Ureter (tissue), 1 donor: ENCODE data around the gene PLXND1. TPM values are rescaled to one million over a fixed set of nuclear protein-coding genes. Genes with fewer than 3 reads are reported as not detected.
"Not testable (repeated sequence)": the region's sequence is repeated elsewhere in the genome, so short reads cannot be mapped to it uniquely, and the experiment has no call there.

Experiments
- DNase-seq: peaks from one replicate; pipeline ENCODE4 v3.0.0-alpha.2; 2020; ENCODE audit warnings: low spot score
- total RNA-seq: library from RNA; stranded (reverse); gene quantifications from one replicate; pipeline ENCODE4 v1.2.4, GENCODE V29; 2023
- donor health status: DM: yes; HTN: yes; CAD: no.

PLXND1 gene
- total RNA-seq, 1 donor from 2014 or later = 138 TPM

DNA sequence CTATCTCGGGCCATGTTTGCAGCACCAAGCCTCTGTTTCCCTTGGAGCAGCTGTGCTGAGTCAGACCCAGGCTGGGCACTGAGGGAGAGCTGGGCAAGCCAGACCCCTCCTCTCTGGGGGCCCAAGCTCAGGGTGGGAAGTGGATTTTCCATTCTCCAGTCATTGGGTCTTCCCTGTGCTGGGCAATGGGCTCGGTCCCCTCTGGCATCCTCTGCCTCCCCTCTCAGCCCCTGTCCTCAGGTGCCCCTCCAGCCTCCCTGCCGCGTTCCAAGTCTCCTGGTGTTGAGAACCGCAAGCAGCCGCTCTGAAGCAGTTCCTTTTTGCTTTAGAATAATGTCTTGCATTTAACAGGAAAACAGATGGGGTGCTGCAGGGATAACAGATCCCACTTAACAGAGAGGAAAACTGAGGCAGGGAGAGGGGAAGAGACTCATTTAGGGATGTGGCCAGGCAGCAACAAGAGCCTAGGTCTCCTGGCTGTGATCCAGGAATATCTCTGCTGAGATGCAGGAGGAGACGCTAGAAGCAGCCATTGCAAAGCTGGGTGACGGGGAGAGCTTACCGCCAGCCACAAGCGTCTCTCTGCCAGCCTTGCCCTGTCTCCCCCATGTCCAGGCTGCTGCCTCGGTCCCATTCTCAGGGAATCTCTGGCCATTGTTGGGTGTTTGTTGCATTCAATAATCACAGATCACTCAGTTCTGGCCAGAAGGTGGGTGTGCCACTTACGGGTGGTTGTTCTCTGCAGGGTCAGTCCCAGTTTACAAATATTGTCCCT, 76.9 kb downstream of the PLXND1 start:
- no peak for DNase-seq

DNA sequence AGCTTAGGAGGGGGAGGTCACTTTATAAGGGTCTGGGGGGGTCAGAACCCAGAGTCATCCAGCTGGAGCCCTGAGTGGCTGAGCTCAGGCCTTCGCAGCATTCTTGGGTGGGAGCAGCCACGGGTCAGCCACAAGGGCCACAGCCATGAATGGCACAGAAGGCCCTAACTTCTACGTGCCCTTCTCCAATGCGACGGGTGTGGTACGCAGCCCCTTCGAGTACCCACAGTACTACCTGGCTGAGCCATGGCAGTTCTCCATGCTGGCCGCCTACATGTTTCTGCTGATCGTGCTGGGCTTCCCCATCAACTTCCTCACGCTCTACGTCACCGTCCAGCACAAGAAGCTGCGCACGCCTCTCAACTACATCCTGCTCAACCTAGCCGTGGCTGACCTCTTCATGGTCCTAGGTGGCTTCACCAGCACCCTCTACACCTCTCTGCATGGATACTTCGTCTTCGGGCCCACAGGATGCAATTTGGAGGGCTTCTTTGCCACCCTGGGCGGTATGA, 77.8 kb downstream of the PLXND1 start, which contains the start of gene RHO:
TSS of gene RHO (plus strand) at position 51 of the 512 bp plus-strand sequence. CDS start at position 146, 95 bp downstream.
- DNase-seq = no peak

DNA sequence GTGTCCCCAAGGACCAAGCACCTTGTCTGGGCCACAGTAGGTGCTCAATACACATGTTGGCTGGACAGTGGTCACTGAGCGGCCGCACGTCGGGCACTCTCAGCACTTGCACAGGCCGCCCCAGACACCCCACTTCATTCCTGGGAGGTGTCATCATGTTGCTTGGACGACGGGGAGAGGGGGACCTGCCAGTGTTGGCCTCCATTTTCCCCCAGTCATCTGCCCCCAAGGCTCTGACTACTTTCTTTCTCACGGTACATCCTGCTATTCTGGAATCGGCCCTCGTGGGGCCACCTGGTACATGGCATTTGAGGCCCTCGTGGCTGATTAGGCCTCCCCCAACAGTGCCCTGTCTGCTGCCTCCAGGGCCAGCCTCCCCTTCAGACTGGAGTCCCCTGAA, 79.2 kb downstream of the PLXND1 start:
- no peak for DNase-seq

DNA sequence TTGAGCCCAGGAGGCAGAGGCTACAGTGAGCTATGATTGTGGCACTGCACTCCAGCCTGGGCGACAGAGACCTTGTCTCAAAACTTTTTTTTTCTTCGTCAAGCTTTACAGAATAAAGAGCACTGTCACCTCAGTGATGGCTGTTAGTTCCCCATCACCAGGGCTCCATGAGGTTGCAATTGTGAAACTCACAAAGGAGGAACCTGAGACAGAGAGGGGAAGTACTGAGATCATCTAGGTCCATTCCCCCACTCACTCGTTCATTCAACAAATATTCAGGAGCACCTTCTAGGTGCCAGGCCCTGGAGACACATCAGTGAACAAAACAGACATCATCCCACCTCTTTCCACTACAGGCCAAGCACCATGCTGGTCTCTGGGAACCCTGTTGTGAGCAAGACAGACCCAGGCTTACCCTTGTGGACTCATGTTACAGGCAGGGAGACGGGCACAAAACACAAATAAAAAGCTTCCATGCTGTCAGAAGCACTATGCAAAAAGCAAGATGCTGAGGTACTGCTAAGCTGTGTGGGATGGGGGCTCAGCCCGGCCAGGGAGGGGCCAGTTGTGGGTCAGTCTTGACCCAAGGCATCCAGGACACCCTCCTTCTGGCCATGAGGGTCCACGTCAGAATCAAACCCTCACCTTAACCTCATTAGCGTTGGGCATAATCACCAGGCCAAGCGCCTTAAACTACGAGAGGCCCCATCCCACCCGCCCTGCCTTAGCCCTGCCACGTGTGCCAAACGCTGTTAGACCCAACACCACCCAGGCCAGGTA, 80.2 kb downstream of the PLXND1 start:
- DNase-seq = no peak

DNA sequence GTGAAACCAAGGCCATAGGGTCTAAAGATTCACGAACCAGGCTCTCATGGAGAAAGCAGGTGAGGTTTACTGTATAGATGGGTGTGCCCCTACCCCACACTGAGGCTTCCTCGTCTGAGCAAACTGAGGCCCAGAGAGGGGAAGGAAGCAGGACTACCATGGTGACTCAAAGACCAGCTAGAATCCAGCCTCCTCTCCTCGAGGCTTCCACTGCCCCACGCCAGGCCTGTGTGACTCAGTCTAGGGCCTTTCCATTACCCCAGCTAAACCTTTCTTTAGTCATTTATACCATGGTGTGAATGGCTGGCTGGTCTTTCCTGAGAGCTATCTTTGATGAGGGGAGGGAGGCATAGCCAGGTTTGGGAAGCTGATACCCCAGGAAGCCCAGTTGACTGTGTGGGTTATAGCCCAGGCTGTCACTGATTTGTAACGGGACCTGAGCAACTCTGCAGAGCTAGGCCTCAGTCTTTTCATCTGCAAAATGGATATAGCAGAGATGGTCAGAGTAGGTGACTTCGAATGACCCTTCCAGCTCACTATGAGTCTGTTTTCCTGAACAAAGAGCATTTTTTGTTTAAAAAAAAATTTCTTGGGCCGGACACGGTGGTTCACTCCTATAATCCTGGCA, 81.0 kb downstream of the PLXND1 start:
- DNase-seq = no peak

DNA sequence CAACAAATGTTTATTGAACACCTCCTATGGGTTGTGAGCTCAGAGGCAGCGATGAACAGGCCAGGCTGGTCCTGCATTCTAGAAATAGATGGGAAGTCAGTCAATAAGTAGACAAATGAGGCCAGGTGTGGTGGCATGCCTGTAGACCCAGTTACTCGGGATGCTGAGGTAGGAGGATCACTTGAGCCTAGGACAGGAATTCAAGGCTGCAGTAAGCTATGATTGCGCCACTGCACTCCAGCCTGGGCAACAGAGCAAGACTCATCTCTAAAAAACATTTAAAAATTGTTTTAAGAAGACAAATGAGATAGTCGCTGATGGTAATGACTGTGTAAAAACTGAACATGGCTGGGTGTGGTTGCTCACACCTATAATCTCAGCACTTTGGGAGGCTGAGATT, 82.4 kb downstream of the PLXND1 start:
- no peak for DNase-seq

DNA sequence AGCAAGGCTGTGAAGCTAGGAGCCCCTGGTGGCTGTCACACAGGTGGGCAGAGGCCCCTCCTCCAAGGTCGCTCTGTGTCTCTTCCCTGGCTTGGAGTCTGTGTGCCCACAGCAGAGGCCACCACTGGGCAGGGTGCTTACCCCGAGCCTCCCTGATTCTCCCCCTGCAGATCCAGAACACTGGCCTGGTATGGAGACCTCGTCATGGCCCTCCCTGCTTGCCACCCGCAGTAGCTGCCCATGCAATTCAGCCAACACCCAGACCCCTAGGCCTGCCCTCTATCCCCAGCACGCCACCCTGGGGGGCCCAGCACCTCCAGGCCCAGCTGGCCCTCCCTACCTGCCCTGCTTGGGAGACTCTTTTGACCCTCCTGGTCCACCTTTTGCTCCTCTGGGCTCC, 83.5 kb downstream of the PLXND1 start:
- DNase-seq = no peak

DNA sequence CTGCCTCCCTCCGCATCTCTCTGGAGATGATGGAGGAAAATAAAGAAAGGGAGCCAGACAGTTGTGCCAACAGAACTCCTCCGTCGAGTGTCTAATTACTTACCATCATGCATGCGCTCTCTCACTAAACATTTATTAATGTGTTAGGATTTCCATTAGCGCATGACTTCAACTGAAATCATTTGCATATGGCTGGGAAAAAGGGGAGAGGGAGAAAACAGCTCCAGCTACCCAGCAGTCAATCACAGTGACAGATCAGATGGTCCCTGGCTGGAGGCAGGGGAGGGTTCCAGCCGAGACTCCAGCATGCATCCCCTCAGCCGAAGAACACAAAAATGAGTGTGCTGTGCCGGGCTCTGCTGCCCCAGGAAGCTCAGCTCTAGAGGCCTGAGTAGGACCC, 84.9 kb downstream of the PLXND1 start:
- no peak for DNase-seq

DNA sequence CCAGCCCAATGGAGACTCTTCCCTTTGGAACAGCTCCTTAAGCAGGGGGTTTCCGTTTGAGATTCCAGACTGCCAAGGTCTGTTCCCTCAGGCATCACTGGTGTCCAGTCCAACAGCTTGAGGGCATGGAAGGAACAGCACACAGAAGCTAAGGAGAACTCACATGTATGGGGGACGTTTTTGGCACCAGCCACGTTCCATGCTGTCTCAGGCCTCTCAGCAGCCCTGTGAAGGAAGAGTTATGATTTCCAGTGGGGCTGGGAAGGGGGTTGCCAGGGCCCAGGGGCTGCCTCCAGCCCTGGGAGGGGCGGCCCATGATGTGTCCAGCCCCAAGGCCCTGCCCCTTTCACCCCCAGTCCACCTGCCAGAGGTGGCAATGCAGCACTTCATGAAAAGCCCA, 85.5 kb downstream of the PLXND1 start:
- no peak for DNase-seq

DNA sequence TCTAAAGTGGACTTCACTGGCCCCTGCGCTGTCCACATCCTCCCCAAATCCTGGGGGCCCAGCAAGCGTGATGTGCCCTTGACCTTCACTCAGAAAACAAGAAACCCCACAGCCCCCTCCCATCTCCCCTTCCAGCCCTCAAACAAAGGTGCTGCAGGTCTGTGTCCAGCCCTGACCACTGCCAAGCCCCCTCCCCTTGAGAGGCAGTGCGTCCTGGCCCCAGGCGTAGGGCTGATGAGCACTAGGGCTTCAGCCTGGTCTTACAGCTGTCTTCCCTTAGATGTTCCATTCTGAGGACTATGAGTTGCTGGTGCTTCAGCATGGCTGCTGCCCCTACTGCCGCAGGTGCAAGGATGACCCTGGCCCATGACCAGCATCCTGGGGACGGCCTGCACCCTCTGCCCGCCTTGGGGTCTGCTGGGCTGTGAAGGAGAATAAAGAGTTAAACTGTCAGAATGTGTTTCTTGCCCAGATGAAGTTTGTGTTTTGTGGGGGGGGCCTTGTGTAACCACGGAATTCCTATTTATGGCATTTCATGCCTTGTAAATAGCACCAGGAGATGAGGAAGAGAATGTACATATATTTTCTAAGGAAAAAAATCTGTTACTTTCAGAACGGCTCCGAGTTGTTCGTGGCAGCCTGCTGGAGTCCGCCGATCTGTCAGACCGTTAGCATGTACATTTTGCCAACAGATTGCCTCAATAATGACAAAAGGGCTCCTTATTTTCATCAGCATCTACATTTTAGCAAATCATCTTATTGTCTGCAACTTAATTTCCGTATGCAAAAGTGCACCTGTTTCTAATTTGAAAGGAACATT, 86.4 kb downstream of the PLXND1 start:
- DNase-seq = no peak

DNA sequence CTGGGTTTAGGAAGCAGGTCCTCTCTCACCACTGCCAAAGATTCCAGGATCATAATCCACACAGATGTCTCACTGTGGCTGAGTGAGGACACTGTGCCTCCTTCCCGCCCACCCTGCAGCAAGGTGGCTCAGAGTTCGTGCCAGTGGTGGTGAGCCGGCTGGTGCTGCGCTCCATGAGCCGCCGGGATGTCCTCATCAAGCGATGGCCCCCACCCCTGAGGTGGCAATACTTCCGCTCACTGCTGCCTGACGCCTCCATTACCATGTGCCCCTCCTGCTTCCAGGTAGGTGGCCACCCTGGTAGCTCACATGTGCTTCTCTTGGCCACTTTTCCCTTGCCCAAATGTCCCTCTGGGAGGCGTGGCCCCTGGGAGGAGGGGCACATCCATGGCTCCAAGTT, 87.0 kb downstream of the PLXND1 start:
- DNase-seq = no peak

DNA sequence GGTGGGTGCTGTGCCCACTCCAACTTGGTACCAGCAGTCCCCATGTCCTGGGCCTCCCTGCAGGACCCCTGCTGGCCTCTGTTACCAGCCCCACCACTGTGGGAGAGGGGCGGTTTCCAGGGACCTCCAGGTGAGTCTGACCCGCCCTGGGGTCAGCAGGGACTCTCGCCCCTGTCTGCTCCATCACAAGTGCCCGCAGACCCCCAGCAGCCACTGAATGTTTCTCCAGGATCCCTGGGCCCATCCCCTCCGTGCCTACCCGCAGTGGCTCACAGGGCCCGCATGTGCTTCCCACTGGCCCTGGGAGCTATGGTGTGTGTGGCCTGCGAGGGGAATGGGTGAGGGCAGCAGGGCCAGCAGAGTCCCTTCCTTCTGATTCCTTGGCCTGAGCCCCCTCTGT, 87.9 kb downstream of the PLXND1 start:
- no peak for DNase-seq

DNA sequence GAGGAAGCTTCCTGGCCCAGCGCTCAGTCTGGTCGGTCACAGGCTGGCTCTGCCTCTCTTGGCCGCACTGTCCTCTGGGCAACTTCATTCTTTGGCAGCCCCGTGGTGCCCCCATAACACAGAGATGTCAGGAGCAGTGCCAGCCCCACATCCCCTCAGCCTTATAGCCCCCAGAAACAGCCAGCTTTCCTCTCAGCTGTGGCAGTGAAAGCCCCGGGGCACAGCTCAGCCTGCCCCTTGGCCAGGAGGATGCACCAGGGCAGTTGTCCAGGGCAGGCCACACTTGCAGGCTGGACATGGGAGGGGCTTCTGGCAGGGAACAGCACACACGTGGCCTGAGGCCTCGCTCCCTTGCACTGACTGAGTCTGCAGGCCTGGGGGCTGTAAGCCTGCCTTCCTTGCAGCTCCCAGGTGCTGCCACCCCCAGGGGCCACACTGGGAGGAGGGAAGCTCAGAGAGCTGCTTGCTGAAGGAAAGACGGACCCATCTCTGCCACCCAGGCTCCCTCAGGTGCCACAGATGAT, 88.4 kb downstream of the PLXND1 start:
- no peak for DNase-seq

DNA sequence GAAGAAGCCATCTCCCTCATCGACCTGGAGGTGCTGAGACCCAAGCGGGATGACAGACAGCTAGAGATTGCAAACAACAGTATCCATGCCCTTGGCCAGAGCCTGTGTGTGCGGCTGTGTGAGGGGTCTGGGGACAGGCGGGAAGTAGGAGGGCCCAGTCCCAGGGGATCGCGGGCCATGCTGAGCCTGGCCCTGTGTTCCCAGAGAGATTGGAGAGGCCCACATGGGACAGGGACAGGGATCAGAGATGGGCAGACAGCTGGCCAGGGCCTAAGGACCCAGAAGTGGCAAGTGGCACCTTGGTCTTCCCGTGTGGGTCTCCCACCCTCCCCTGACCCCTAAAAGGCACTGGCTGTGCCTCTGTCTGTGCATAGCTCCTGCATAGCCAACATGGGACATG, 89.0 kb downstream of the PLXND1 start:
- DNase-seq = no peak

DNA sequence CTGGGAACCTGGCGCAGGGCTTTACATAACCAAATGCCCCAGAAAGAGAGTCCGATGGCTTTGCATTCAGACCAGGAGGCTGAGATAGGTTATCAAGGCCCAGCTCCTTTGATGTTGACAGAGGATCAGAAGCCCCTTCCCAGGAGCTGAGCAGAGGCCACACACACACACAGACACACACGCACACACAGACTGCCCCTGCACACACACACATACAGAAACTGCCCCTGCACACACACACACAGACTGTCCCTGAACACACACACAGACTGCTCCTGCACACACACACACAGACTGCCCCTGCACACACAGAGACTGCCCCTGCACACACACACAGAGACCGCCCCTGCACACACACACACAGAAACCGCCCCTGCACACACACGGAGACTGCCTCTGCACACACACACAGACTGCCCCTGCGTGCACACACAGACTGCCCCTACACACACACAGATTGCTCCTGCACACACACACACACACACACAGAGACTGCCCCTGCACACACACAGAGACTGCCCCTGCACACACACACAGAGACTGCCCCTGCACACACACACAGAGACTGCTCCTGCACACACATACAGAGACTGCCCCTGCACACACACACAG, 90.5 kb downstream of the PLXND1 start:
- DNase-seq = not testable (repeated sequence)

DNA sequence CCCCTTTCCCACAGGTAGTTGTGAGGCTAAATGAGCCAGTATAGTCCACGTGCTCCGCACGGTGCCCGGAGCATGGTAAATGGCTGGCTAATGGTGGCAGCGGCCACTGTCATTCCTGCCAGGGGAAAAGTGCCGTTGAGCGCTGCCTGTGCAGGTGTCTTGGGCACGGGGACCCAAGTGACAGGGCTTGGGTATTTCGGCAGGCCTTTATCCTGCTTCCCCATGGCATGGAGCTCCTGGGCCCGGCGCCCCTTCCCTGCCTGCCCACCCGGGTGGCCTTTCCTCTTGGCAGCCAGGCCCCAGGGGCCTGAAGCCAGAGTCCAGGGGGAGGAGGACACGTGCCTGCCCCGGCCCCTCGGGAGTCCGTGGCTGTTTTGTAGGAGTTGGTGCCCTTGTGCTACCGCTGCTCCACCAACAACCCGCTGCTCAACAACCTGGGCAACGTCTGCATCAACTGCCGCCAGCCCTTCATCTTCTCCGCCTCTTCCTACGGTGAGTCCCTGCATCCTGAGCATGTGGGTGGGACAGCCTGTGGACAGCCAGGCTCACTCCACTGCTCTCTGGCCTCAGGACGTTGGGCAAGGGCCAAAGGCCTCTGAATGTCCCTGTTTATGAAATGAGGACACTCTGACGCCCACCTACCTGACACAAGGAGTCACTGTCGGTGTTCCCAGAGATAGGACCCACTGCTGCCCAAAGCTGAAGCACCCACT, 91.2 kb downstream of the PLXND1 start:
- DNase-seq = not testable (repeated sequence)

DNA sequence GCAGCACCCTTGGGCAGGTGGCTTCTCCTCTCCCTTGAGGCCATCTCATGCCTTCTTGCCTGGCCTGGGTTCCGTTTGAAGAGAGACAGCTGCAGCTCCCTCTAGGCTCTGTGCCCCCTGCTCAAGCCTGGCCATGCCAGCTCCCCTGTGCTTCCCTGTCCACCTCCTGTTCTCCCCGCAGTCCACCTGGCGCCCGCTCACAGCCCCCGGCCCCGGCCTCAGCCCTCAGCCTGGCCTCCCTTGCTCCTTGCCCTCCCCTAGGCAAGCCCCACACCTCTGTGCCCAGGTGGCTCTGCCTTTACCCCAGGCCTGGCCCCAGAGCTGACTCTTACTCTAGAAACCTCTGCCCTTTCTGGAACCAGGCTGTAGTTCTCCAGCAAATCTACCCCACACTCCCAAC, 91.9 kb downstream of the PLXND1 start:
- no peak for DNase-seq

DNA sequence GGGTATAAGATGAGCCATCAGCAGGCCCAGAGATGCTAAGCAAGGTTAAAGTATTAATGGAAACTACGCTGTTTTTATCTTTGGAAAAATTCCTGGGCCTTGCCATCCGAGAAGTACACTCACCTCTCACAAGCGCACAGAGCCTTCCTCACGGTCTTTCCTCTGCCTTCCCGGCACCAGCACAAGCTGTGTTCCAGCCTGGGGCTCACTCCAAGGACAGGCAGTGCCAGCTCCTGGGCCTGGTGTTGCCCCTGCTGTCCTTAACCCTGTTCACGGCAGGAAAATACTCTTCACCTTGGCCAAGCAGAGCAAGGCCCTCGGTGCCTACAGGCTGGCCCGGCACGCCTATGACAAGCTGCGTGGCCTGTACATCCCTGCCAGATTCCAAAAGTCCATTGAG, 92.4 kb downstream of the PLXND1 start:
- DNase-seq = no peak

DNA sequence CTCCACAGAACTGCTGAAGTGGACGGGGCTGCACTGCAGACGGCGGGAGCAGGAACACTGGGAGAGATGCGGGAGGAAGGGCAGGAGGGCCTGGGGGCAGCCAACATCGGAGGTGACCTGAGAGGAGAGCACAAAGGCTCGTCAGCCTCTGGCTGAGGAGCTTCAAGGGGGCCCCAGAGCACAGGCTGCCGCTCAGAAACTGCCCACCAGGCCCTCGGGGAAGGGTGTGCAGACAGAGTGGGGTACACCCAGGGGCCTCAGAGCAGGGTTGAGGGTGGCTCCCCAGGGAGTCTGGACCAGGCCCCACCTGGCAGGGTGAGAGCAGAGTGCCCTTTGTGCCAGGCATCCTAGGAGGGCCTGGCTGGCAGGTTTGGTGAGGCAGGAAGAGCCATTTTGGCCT, 92.8 kb downstream of the PLXND1 start:
- no peak for DNase-seq

DNA sequence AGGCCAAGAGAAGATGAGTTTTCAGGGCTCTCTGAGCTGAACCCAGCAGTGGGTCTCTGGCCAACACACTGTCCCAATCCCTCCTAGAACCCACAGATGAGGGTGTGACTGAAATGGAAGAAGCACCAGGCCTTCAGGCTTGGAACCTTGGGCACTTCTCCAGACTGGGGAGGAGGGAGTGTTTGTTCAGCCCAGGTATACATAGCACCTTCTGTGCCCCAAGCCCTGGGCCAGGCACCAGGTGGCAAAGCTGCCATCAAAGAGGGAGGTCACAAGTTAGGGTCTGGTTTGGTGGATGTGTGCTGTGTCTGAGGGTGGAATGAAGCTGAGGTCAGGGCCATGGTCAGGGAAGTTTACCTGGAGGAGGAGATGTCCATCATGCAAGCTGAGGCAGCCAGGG, 93.9 kb downstream of the PLXND1 start:
- DNase-seq = no peak
